ENCODE results near the gene FAM131C.
"Not testable (repeated sequence)": the region's sequence is repeated elsewhere in the genome, so short reads cannot be mapped to it uniquely, and the experiment has no call there.

Gene FAM131C

DNA sequence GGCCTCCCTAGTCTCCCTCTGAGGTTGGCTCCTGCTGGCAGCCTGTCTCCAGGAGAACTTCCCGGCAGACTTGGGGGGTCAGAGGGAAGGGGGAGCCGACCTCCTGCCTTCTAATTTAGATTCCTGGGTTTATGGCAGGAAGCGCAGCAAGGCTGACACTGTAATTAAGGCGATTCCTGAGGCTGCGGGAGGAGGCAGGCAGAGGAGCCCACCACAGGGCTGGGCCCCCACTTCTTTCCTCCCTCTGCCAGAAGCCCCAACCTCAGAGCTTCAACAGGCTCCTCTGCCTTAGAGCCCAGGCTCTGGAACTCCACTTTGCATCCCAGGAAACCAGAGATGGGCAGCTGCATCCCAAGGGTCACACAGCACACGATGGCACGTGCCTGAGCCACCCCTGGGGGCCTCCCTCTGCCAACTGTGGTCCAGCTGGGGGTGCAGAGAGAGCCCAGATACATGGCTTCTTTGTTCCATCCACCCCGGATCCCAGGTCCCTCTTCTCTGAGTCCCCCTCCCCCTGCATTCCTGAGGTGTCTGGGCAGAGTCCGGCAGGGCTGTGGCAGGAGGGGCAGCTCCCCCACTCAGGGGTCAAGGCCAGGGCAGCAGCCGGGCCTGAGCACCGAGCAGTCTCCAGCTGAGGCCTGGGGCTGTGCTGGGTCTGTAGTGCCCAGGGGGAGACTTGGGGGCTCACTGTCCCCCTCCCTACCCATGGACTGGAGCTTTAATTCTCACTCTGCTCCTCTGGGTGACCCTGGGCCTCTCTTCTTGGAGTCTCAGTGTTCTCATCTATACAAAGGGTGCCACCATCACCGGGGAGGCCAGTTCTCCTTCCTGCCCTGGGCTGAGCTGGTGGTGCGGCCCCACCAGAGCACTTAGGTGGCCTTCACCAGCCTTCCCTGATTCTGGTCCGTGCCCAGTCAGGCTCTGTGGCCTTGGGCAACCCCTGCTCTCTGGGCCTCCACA lies 39.4 kb upstream of the FAM131C start:
- Mint-ChIP-seq H3K27ac (no peak overlapping the region), H3K4me1 (ENCODE audit: low read depth) (no peaks in the 10 kb centered on the region), H3K9me3 (ENCODE audit: low read depth) (peaks cover 5% of the 10 kb centered on the region), H3K27me3 (no peaks in the 10 kb centered on the region), H3K4me3 (no peak overlapping the region), H3K36me3 (peaks cover 2% of the 10 kb centered on the region)

DNA sequence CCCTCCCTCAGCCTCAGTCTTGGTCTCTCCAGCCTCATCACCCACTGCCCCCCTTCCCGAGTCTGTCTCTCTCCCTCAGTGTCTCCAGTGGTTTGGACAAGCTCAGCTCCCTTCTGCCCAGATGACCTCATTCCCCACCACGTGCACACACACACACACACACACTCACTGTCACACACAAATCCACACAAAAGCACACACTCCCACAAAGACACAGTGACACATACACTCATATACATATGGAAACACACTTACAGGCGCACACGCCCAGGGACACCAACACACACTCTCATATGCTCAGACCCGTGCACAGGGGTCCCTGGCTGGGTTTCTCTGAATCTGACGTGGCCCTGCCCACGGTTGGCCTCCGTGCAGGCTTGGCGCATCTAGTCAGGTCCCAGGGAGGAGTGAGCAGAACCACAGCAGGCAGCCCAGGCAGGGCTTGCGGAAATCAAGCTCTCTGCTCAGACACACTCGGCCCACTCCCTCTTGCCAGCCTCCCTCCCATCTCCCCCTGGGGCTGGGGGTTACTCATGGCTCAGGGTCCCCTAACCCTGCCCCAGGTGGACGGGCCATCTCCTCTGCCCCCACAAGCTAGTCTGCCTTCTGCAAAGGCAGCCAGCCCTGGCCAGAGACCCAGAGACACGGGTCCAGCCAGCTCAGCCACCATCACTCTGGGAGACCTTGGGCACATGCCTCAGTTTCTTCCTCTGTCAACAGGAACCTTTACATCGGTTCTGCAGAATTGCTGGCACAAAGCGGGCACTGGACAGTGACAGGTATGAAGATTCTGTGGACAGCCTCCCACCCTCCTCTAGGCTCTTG lies 38.5 kb upstream of the FAM131C start:
- H3K9me3 Mint-ChIP-seq (ENCODE audit: low read depth): peaks cover 5% of the 10 kb centered on the region
- H3K4me1 Mint-ChIP-seq (ENCODE audit: low read depth): no peaks in the 10 kb centered on the region
- H3K4me3 Mint-ChIP-seq: no peak overlapping the region
- peaks cover 2% of the 10 kb centered on the region for H3K36me3 Mint-ChIP-seq
- H3K27ac Mint-ChIP-seq: no peak overlapping the region
- no peaks in the 10 kb centered on the region for H3K27me3 Mint-ChIP-seq

DNA sequence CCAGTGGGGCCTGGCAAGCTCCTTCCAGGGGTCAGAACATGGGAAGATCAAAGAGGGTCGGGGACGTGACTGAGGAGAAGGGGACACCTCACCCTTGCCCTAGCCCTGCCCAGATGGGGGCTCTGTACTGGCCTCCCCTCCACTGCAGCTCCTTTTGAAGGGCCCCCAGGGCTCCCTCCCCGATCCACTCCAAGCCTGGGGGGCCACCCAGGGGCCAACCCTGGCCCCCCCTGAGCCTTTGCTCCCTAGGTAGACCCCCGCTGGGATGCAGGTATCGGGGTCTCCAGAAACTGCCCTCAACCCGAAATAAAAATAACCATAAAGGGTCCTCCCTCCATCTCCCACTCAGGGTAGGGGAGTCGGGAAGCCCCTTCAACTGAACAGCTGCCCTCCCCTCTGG lies 37.4 kb upstream of the FAM131C start:
- Mint-ChIP-seq H3K9me3 (ENCODE audit: low read depth) (peaks cover 9% of the 10 kb centered on the region), H3K27me3 (no peaks in the 10 kb centered on the region), H3K27ac (no peak overlapping the region), H3K4me3 (no peak overlapping the region), H3K4me1 (ENCODE audit: low read depth) (no peaks in the 10 kb centered on the region), H3K36me3 (peaks cover 2% of the 10 kb centered on the region)

DNA sequence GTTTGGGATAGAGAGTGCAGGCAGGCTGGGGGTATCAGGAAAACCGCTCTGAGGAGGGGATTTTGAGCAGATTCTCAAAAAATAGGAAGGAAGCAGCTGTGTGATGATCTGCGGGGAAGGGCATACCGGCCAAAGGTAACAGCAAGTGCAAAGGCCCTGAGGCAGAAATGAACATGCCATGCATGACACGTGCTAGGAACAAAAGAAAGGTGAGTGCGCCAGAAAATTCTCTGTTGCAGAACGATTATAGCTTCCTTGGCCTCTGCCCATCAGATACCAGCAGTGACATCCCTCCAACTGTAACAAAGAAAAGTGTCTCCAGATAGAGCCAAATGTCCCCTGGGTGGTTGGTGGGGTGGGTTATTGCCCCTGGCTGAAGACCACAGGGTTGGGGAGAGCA lies 37.0 kb upstream of the FAM131C start:
- H3K27me3 Mint-ChIP-seq: no peaks in the 10 kb centered on the region
- no peaks in the 10 kb centered on the region for H3K4me1 Mint-ChIP-seq (ENCODE audit: low read depth)
- H3K4me3 Mint-ChIP-seq: no peak overlapping the region
- H3K9me3 Mint-ChIP-seq (ENCODE audit: low read depth): peaks cover 9% of the 10 kb centered on the region
- H3K27ac Mint-ChIP-seq: no peak overlapping the region
- peaks cover 2% of the 10 kb centered on the region for H3K36me3 Mint-ChIP-seq

DNA sequence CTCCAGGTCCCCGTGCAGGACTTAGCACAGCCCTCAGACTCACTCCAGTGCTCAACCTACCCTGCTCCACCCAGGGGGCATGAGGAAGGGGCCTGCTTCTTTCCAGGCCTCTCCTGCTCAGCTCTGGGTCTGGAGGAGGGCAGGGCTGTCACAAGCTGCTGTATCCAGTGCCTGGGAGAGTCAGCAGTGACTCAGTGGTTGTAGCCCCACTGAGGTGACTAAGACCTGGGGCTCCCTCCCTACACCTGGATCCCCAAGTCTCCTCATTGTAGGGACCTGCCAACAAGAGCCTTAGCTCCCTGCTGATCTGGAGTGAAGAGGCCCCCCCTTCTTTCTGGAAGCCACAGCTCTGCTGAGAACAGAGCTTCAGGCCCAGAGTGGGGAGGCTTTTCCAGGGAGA lies 36.1 kb upstream of the FAM131C start:
- Mint-ChIP-seq H3K9me3 (ENCODE audit: low read depth) (peaks cover 9% of the 10 kb centered on the region), H3K27me3 (no peaks in the 10 kb centered on the region), H3K4me1 (ENCODE audit: low read depth) (no peaks in the 10 kb centered on the region), H3K4me3 (no peak overlapping the region), H3K27ac (no peak overlapping the region), H3K36me3 (peaks cover 2% of the 10 kb centered on the region)

DNA sequence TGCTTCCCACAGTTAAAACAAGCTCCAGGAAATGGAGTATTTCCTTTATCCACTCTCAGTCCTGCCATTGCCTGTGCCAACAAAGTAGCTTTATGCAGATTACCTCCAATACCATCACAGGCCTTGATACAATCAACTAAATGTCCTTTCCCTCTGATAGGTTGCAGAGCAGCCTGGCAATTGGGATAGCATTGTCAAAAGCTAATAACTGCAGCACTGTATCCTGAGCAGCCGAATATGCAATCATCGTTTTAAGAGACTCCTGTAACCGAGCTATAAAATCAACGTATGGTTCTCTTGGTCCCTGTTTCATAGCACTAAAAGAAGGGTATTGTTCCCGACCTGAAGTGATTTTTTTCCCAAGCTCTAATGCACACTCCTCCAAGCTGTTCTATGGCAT lies 33.6 kb upstream of the FAM131C start:
- not testable (repeated sequence) for H3K4me3 Mint-ChIP-seq; H3K4me1 Mint-ChIP-seq (ENCODE audit: low read depth); H3K36me3 Mint-ChIP-seq; H3K27me3 Mint-ChIP-seq; H3K27ac Mint-ChIP-seq
- H3K9me3 Mint-ChIP-seq (ENCODE audit: low read depth): peaks cover 13% of the 10 kb centered on the region

DNA sequence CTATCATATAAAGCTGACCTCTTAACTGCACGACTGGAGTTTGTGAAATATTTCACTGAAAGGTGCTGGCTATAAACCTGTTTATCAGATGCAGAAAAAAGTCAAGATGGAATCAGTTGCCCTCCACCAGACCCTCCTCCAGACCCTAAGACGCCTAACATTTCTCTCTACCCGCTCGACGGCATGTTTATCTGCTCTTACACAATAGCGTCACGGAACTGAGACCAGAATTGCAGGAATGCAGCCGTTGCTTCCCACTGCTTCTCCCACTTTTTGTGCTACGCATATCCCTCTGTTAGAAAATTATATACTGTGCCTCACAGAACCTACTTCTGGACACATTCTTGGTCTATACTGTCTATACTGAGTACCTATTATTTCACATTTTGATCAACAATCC lies 28.2 kb upstream of the FAM131C start:
- Mint-ChIP-seq H3K27me3 (no peaks in the 10 kb centered on the region), H3K36me3 (no peaks in the 10 kb centered on the region), H3K9me3 (ENCODE audit: low read depth) (peaks cover 8% of the 10 kb centered on the region), H3K4me3 (no peak overlapping the region), H3K4me1 (ENCODE audit: low read depth) (no peaks in the 10 kb centered on the region), H3K27ac (no peak overlapping the region)

DNA sequence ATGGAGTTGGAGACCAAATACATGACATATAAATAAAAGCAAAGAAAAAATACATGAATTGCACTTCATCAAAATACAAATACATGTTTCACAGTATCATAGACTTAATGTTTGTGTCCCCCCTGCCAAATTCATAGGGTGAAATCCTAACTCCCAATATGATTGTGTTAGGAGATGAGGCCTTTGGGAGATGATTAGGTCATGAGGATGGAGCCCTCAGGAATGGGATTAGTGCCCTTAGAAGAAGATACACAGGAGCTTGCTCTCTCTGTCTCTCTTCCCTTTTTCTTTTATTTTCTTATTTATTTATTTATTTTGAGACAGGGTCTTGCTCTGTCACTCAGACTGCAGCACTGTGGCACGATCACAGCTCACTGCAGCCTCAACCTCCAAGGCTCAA lies 26.0 kb upstream of the FAM131C start:
- Mint-ChIP-seq H3K27ac (no peak overlapping the region), H3K4me3 (no peak overlapping the region), H3K36me3 (no peaks in the 10 kb centered on the region), H3K4me1 (ENCODE audit: low read depth) (no peaks in the 10 kb centered on the region), H3K27me3 (no peaks in the 10 kb centered on the region), H3K9me3 (ENCODE audit: low read depth) (peaks cover 3% of the 10 kb centered on the region)

DNA sequence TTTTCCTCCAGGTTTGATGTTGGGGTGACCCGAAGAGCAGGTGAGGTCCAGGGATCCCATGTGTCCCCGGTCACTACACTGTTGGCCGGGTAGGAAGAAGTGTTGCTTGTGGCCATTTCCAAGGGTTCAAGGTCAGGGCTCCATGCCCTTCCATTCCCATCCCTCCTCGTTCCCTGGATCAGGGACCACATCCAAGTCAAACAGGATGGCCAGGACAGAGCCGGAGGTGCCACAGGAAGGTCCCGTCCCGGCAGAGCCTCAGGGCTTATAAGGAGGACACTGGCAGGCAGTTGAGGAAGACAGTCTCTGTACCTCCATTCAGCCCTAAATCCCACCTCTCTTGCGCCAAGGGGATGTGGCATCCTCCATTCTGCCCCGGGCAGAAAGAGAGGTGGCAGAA lies 22.0 kb upstream of the FAM131C start:
- H3K4me1 Mint-ChIP-seq (ENCODE audit: low read depth): no peaks in the 10 kb centered on the region
- H3K4me3 Mint-ChIP-seq: no peak overlapping the region
- H3K9me3 Mint-ChIP-seq (ENCODE audit: low read depth): no peaks in the 10 kb centered on the region
- H3K27me3 Mint-ChIP-seq: no peaks in the 10 kb centered on the region
- H3K36me3 Mint-ChIP-seq: no peaks in the 10 kb centered on the region
- no peak overlapping the region for H3K27ac Mint-ChIP-seq

DNA sequence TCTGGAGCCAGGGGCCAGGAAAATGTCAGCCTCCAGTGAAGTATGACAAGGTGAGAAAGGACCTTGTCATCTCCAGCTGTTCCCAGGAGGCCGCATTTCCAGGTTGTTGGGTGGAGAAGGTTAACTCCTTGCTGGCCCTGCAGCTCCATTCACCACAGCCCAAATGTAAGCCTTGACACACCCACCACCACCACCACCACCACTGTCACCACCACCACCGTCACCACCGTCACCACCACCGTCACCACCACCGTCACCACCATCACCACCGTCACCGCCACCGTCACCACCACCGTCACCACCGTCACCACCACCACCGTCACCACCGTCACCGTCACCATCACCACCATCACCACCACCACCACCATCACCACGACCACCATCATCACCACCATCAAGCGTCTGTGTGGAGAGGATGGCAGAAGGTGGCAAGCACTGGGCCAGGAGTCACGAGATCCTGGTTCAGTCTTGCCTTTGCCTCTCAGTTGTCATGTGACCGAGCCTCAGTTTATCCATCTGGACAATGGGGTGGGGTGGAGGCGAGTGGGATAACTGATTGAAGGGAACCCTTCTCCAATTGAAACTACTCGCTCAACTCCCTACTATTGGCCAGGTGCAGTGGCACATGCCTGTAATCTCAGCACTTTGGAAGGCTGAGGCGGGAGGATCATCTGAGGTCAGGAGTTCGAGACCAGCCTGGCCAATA lies 21.2 kb upstream of the FAM131C start:
- Mint-ChIP-seq H3K9me3 (ENCODE audit: low read depth) (no peaks in the 10 kb centered on the region), H3K27me3 (no peaks in the 10 kb centered on the region), H3K4me3 (no peak overlapping the region), H3K4me1 (ENCODE audit: low read depth) (no peaks in the 10 kb centered on the region), H3K36me3 (no peaks in the 10 kb centered on the region), H3K27ac (no peak overlapping the region)

DNA sequence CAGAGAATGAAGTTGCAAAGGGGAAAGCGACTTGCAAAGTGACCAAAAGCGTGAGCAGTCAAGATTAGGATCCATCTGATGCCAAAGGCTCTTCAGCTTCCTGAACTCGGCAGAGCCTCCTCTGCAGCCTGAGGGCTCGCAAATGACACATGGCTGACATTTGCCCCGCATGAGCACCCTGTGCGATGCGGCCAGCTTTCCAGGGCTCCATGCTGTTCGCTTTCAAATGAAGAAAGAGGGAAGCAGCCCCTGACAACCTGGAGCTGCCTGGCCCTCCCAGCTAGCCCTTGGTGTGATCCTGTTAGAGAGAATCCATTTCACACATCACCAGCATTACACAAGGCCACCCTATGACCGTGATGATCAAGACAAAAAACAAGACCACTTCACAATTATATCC lies 20.2 kb upstream of the FAM131C start:
- H3K9me3 Mint-ChIP-seq (ENCODE audit: low read depth): no peaks in the 10 kb centered on the region
- H3K36me3 Mint-ChIP-seq: no peaks in the 10 kb centered on the region
- H3K4me1 Mint-ChIP-seq (ENCODE audit: low read depth): no peaks in the 10 kb centered on the region
- no peak overlapping the region for H3K27ac Mint-ChIP-seq
- no peak overlapping the region for H3K4me3 Mint-ChIP-seq
- H3K27me3 Mint-ChIP-seq: no peaks in the 10 kb centered on the region

DNA sequence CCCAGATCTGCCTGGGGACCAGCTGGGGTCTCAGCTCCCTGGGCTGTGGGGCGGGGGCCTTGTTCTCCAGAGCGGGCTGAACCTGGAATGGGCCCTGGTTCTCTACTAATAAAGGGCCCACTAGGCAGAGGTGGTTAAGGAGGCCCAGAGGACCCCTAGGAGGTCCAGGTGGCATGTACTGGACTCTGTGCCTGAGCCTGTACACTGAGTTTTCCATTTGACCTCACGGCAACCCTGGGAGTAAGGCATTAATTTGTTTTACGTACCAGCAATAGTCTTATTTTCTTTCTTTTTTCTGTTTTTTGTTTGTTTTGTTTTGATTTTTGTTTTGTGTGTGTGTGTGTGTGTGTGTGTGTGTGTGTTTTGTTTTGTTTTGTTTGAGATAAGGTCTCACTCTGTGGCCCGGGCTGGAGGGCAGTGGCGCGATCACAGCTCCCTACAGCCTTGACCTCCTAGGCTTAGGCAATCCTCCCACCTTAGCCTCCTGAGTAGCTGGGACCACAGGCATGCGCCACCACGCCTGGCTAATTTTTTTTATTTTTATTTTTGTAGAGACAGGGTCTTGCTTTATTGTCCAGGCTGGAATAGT lies 19.6 kb upstream of the FAM131C start:
- no peaks in the 10 kb centered on the region for H3K36me3 Mint-ChIP-seq

DNA sequence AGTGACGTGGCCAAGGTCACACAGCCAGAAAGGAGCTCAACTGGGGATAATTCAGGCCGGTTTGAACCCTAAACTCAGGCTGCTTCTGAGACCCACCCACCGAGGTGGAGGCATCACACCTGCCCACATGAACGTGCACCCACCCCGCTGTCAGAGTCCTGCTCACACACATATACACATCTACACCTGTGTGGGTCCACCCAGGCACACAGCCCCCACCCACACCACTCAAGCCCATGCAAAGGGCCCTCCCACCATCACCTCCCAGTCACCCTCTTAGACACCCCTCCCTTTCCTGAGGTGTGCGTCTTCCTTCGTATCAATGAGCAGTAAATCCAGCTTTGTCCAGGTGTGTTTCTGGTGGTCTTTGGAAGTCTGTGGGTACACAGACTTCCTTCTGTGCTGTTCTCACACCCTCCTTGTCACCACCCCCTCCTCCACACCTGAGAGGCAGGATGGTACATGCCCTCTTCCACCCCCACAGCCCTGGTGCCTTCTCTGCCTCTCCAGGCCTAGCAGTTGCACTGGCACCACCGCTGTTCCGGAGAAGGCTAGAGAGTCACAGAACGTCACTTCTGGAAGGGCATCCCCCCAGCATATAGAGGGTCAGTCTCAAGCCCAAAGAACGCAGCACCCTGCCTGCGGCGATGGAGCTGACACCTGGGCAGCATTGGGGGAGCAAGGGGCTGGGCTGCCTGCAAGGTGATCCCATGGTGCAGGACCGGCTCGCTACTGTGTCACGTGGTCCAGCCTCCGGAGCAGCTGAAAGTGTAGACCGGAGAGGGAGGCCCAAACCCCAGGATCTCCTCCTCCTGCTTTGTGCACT lies 18.9 kb upstream of the FAM131C start:
- Mint-ChIP-seq H3K4me1 (ENCODE audit: low read depth) (no peaks in the 10 kb centered on the region), H3K9me3 (ENCODE audit: low read depth) (no peaks in the 10 kb centered on the region), H3K4me3 (no peak overlapping the region), H3K27me3 (no peaks in the 10 kb centered on the region), H3K36me3 (no peaks in the 10 kb centered on the region), H3K27ac (no peak overlapping the region)

More for the DNA sequence above, 19.6 kb upstream of the FAM131C start:
- no peak overlapping the region for H3K27ac Mint-ChIP-seq
- H3K27me3 Mint-ChIP-seq: no peaks in the 10 kb centered on the region
- no peaks in the 10 kb centered on the region for H3K4me1 Mint-ChIP-seq (ENCODE audit: low read depth)
- H3K4me3 Mint-ChIP-seq: no peak overlapping the region
- no peaks in the 10 kb centered on the region for H3K9me3 Mint-ChIP-seq (ENCODE audit: low read depth)

DNA sequence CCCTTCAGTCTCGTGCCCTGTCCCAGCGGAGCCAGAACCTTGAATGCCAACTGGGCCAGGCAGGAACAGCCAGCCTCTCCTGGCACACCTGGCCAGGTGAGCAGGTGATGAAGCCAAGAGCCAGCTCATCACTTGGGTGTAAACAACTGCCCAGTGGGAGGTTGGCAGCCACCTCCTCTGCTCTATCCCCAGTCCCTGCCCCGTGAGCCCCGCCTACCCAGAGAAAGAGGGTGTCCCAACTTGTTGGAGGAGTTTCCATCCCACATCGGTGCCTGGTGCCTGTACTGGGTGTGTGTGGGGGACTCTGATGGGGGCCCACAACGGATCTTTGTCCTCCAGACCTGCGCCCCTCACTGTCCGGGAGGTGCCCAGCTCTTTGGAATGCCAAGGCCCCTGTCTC lies 17.8 kb upstream of the FAM131C start:
- Mint-ChIP-seq H3K27ac (no peak overlapping the region), H3K36me3 (no peaks in the 10 kb centered on the region), H3K9me3 (ENCODE audit: low read depth) (no peaks in the 10 kb centered on the region), H3K4me3 (no peak overlapping the region), H3K4me1 (ENCODE audit: low read depth) (no peaks in the 10 kb centered on the region), H3K27me3 (no peaks in the 10 kb centered on the region)
